ENCODE results near the gene SV2B.
A peak's percentile ranks its signal among the peaks of the same experiment; 100 is the strongest.

Gene SV2B, protein sequence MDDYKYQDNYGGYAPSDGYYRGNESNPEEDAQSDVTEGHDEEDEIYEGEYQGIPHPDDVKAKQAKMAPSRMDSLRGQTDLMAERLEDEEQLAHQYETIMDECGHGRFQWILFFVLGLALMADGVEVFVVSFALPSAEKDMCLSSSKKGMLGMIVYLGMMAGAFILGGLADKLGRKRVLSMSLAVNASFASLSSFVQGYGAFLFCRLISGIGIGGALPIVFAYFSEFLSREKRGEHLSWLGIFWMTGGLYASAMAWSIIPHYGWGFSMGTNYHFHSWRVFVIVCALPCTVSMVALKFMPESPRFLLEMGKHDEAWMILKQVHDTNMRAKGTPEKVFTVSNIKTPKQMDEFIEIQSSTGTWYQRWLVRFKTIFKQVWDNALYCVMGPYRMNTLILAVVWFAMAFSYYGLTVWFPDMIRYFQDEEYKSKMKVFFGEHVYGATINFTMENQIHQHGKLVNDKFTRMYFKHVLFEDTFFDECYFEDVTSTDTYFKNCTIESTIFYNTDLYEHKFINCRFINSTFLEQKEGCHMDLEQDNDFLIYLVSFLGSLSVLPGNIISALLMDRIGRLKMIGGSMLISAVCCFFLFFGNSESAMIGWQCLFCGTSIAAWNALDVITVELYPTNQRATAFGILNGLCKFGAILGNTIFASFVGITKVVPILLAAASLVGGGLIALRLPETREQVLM

GRCh38 chr15:91099995-91100813 lies at the start of gene SV2B:
TSS of gene SV2B (plus strand) at chr15:91100257. CDS start at chr15:91226264, 126,007 bp downstream.
- CTCF ChIA-PET: interaction anchor here (0.6 to 2.9 kb wide), 12 partner anchors 8 to 473 kb away, joined by 3 to 7 read pairs (median 4); no protein-coding TSS in a partner anchor
- Histone ChIP-seq H3K4me3 (ENCODE audit: low read depth, low read length) (peak within 1 kb of the TSS; percentile 36), H3K27ac (ENCODE audit: extremely low read depth, low read depth, low read length) (no peak within 1 kb of the TSS; the same call in 1 of the 2 replicates), H3K9me3 (ENCODE audit: control insufficient read depth, insufficient read depth, low read depth, low read length) (no peaks in the 10 kb centered on the region; the same call in 1 of the 2 replicates), H3K4me1 (ENCODE audit: control insufficient read depth, insufficient read depth, low read length) (0 out of 2 replicates have a peak, but pooled peaks cover 2% of the 10 kb centered on the region), H3K36me3 (ENCODE audit: control insufficient read depth in 2 of 2, insufficient read depth in 1 of 2, low read length in 2 of 2) (no peaks in the 10 kb centered on the region)
- TF ChIP-seq CTCF (tag by site-specific recombination; IDR thresholded peaks at IDR 0.05): peak; percentile 0; the same call in 1 of the 2 replicates
- no peak for TF ChIP-seq ZBTB7A (tag by site-specific recombination; IDR thresholded peaks at IDR 0.05; ENCODE audit: low read depth)
- TF ChIP-seq, protein P1, sequence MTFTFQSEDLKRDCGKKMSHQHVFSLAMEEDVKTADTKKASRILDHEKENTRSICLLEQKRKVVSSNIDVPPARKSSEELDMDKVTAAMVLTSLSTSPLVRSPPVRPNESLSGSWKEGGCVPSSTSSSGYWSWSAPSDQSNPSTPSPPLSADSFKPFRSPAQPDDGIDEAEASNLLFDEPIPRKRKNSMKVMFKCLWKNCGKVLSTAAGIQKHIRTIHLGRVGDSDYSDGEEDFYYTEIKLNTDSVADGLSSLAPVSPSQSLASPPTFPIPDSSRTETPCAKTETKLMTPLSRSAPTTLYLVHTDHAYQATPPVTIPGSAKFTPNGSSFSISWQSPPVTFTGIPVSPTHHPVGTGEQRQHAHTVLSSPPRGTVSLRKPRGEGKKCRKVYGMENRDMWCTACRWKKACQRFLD (tag by site-specific recombination; IDR thresholded peaks at IDR 0.05): no peak
- no peak for TF ChIP-seq ZNF19 (tag by site-specific recombination; IDR thresholded peaks at IDR 0.05; ENCODE audit: low read depth)
- TF ChIP-seq ZIC2 (tag by site-specific recombination; IDR thresholded peaks at IDR 0.05): 0 out of 2 replicates have a peak, but pooled peaks have one; percentile 5
- TF ChIP-seq PRDM6 (tag by site-specific recombination; IDR thresholded peaks at IDR 0.05): no peak
- TF ChIP-seq GLIS1 (tag by site-specific recombination; IDR thresholded peaks at IDR 0.05): peak; percentile 26; the same call in 1 of the 2 replicates
- peak; percentile 88 for TF ChIP-seq ZNF335 (tag by site-specific recombination; conservative IDR thresholded peaks at IDR 0.05)
- TF ChIP-seq ZNF660 (tag by site-specific recombination; IDR thresholded peaks at IDR 0.05): 0 out of 2 replicates have a peak, but pooled peaks have one; percentile 12
- TF ChIP-seq ZFHX2 (tag by site-specific recombination; conservative IDR thresholded peaks at IDR 0.05): peak; percentile 41; the same call in 1 of the 2 replicates
- peak; percentile 65; the same call in 1 of the 2 replicates for TF ChIP-seq ZBTB8A (tag by site-specific recombination; IDR thresholded peaks at IDR 0.05)
- 0 out of 2 replicates have a peak, but pooled peaks have one; percentile 16 for TF ChIP-seq KLF10 (tag by site-specific recombination; IDR thresholded peaks at IDR 0.05)
- TF ChIP-seq ZNF776 (tag by site-specific recombination; IDR thresholded peaks at IDR 0.05; ENCODE audit: borderline replicate concordance): no peak
- TF ChIP-seq, protein P2, sequence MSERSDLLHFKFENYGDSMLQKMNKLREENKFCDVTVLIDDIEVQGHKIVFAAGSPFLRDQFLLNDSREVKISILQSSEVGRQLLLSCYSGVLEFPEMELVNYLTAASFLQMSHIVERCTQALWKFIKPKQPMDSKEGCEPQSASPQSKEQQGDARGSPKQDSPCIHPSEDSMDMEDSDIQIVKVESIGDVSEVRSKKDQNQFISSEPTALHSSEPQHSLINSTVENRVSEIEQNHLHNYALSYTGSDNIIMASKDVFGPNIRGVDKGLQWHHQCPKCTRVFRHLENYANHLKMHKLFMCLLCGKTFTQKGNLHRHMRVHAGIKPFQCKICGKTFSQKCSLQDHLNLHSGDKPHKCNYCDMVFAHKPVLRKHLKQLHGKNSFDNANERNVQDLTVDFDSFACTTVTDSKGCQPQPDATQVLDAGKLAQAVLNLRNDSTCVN (tag by site-specific recombination; optimal IDR thresholded peaks at IDR 0.05): peak; percentile 59
- POLR2A ChIA-PET: interaction anchor here (0.6 kb wide), 2 partner anchors 916 to 1710 kb away, joined by 3 read pairs; no protein-coding TSS in a partner anchor

GRCh38 chr15:91051248-91051647 lies 48.8 kb upstream of the SV2B start:
- H3K9me3 ChIP-seq (ENCODE audit: control insufficient read depth, insufficient read depth, low read depth, low read length): no peaks in the 10 kb centered on the region
- no peaks in the 10 kb centered on the region for H3K4me1 ChIP-seq (ENCODE audit: control insufficient read depth, insufficient read depth, low read length)
- no peak overlapping the region for H3K4me3 ChIP-seq (ENCODE audit: low read depth, low read length)
- ChIA-PET POLR2A (no interaction called here), CTCF (interaction anchor here (0.7 to 9.7 kb wide), 5 partner anchors 18 to 222 kb away, joined by 3 to 104 read pairs (median 5); partner anchors contain the start of gene RCCD1)
- H3K27ac ChIP-seq (ENCODE audit: extremely low read depth, low read depth, low read length): no peak overlapping the region
- H3K36me3 ChIP-seq (ENCODE audit: control insufficient read depth in 2 of 2, insufficient read depth in 1 of 2, low read length in 2 of 2): no peaks in the 10 kb centered on the region
- TF ChIP-seq ZNF155 (tag by site-specific recombination; IDR thresholded peaks at IDR 0.05): no peak
- TF ChIP-seq ZNF610 (tag by site-specific recombination; IDR thresholded peaks at IDR 0.05; ENCODE audit: borderline replicate concordance): no peak
- no peak for TF ChIP-seq ZNF174 (tag by site-specific recombination; IDR thresholded peaks at IDR 0.05)
- no peak for TF ChIP-seq ZNF670 (tag by site-specific recombination; IDR thresholded peaks at IDR 0.05; ENCODE audit: low read depth)
- TF ChIP-seq ZBTB8A (tag by site-specific recombination; IDR thresholded peaks at IDR 0.05): no peak
- no peak for TF ChIP-seq GFI1B (tag by site-specific recombination; IDR thresholded peaks at IDR 0.05)
- TF ChIP-seq ZNF48 (tag by site-specific recombination; IDR thresholded peaks at IDR 0.05): no peak
- TF ChIP-seq ZNF555 (tag by site-specific recombination; conservative IDR thresholded peaks at IDR 0.05): no peak
- no peak for TF ChIP-seq ZNF707 (tag by site-specific recombination; IDR thresholded peaks at IDR 0.05)
- no peak for TF ChIP-seq OSR2 (tag by site-specific recombination; IDR thresholded peaks at IDR 0.05)
- TF ChIP-seq ZNF223 (tag by site-specific recombination; IDR thresholded peaks at IDR 0.05): no peak
- TF ChIP-seq ZNF426 (tag by site-specific recombination; IDR thresholded peaks at IDR 0.05): no peak
- no peak for TF ChIP-seq ZNF623 (tag by site-specific recombination; IDR thresholded peaks at IDR 0.05)
